GM18526 (cell line): Measurements from ENCODE around the gene PKD2L2.

Source experiments
- POLR2A ChIP-seq: IDR thresholded peaks from 3 replicates; pipeline ENCODE4 v1.6.1; 2011; ENCODE audit not compliant: insufficient read length; ENCODE audit errors: extremely low read depth

Gene PKD2L2

DNA sequence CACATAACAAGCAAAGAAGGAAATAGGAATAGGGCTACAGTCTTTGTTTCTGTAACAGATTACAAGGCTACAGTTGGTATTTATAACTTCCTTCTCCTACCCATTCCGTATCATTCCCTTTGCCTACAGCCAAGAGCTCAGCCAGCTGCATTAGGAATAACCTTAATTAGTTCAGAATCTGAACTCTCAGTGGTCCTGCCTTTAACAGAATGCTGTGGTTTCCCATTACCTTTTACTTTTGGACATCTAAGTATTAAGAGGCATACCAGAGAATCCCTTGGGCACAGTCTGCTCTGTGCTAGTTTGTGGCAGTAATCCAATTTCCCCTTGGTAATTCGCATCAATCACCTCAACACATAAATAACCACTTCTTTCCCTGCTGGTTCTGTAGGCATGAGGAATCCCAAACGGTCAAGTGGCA is 44.2 kb downstream of the PKD2L2 start:
- TF ChIP-seq POLR2A, result no peak

DNA sequence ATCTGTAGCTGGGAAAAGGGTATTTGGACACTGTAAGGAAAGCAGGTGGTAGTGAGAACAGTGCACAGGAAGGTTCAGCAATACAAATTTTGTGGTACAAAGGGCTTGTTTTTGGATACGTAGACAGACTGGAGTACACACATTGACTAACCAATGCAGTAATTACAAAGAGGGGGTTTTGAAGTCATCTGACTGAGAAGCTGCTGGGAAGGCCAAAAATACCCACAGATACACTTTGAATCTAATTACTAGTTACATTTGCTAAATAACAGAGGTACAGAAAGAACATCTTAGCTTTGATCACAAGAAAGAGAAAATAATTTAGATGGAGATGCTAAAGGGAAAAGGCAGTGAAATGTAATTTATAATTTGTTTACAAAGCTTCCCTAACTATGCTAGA is 45.9 kb downstream of the PKD2L2 start:
- no peak for TF ChIP-seq POLR2A

DNA sequence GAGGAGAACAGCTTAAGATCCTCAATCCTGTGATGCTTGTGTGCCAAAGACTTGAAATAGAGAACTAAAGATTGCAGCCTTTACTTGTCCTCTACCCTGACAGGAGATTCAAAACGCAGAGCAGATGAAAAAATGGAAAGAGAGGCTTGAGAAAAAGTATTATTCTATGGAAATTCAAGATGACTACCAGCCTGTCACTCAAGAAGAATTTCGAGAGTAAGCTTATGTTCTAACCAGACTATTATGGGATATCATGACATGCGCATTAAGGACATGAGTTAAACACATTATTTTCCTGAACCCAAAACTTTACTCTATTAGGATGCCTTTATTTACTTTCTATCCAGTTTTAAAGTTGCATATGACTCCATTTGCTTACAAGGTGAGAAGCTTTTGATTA is 46.4 kb downstream of the PKD2L2 start:
- TF ChIP-seq POLR2A, result no peak

DNA sequence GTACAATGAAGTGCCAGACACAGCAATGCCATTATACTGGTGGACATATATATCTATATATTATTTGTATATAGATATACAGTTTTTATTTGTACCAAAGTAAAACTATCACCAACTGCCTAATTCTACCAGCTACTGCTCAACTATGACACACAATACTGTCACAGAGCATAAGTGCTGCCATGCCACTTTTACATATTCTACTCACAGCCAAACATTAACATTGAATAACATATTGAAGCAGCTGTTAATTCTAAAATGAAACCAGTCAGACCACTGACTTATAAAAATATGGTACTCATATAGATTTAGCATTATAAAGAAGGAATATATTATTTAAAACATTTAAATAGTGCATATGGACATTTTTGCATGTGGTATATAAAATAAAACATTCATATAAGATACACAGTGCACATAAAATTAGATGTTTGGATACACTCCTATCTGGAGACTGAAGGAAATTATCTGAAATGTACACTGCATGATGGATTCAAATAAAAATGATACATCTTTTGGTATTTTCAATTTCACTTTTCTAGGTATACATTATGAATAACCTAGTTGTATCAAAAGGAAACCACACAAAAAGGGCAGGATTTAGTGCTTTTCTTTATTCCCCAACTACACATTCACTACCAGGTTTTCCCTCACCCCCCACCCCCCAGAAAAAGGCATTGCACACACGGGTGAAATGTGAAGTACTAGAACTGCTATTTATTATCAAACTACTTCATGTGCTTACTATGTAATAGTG is 48.9 kb downstream of the PKD2L2 start:
- no peak for TF ChIP-seq POLR2A

DNA sequence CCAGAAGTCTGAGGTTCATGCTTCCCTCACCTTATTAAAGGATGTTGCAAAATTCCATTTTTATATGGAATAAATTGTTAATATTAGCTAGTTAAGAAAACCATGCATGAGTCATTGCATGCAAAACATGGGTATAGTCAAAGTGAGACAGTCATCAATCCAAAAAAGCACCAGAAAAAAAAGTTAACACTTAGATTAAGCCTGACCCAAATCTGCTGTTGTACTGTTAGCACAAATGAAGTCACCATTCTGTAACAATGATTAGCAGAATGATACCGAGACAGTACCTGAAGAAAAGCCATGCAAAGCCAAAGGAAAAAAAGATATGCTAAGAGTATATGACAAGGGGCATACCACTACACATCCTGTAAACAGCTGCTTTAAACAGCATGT is 49.5 kb downstream of the PKD2L2 start:
- TF ChIP-seq POLR2A, result no peak

DNA sequence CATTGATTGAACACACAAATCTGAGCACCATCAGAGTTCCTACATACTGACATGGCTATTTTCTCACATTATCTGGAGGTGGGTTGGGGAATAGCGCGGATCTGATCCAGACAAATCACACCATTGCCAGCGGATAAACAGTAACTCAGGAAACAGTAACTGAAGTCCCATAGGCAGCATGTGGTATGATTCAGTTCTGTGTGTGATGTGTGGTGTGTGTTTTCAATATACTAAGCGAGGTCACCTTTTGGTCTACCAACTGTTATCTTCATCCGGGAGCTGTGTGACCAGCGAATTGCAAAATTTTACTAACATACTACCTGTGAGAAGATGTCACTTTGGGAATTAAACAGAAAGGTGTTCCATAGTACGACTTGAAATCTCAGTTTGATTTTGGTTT is 50.1 kb downstream of the PKD2L2 start:
- TF ChIP-seq POLR2A, result no peak

DNA sequence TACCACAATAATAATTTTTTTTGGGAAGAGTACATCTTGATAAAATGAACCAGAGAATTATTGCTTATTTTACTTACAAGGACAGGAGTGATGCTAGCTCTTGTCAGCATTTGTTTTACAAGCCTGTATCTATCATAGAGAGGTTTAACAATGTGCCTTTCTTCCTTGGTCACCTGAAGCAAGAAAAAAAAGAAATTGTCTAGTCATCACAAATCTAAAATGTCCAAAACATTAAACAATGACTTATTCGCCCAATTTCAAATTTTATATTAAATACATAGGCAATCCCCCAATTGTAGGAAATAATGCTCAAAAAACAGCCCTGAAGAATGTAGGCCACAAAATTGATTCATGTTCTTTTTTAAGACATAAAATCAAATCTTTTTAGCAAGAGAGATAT is 56.6 kb downstream of the PKD2L2 start:
- TF ChIP-seq POLR2A, result no peak

DNA sequence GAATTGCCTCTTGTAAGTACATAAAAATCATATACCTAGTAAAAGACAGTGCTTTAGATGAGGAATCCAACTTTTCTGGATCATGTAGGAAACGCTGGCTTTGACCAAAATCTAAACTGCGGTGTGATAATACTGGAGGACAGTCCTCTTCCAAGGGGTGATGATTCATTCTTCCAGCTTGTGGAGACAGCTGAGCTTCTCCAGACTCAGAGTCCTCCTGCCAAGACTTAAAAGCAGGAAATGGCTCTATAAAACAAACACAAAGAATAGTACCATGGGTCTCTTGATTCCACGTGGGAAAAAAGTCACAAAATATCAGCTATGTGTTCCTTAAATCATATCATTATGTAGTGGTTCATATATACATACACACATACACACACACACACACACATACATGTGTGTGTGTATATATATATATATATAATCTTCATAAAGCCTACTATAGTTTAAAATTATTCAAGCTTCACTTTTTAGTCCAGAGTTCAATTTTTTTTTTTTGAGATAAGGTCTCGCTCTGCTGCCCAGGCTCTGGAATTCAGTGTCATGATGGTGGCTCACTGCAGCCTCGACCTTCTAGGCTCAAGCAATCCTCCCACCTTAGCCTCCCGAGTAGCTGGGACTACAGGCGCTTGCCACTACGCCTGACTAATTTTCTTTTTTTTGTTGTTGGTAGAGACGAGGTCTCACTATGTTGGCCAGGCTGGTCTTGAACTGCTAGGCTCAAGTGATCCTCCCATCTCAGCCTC is 65.0 kb downstream of the PKD2L2 start:
- TF ChIP-seq POLR2A, result no peak

DNA sequence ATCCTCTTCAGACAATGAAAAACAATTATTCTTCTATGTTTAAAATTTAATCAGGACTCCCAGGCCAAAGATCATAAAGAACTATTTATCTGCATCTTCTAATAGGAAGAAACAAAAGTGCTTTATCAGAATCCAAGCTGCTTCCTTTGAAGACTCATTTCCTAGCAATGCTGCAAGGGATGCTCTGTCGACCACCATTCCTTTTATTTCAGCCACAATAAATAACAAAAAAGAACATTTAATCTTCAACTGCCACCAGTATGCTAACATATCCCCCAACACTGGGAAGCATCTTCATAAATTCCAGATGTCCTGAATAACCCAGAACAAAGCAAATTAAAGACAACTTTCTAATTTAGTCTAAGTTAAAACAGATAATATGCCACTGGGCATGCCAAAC is 68.7 kb downstream of the PKD2L2 start:
- no peak for TF ChIP-seq POLR2A

DNA sequence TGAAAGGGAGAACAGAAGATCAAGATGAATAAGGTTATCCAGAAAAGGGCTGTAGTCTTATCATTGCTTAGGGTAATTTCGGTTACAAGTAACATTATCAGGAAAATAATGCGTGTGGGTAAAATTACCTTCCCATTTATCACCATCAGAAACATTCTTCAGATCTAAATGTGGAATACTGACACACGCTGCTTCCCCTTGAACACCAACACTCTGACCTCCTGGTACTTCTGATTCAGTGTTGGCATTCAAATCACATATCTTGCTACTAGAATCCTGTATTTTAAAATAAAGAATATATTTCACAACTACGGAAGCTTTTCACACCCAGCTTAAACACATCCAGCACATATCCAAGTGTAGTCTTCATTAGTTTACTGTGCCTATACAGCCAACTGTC is 70.2 kb downstream of the PKD2L2 start:
- TF ChIP-seq POLR2A, result no peak

DNA sequence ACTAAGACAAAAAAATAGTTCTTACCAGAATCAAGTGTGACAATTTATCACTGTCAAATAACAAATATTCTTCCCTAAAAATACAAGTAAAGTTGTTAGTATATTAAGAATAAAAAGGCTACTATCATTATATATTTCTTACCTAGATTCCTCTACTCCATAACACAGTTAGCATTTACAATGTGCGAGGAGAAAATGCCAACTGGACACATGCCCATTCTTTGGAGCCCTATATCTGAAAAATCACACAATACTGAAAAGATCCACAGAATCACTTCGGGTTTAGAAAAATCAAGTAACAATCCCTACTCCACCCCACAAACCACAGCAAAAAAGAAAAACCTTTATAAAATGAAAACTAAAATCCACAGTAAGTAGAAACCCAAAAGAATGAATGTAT is 70.9 kb downstream of the PKD2L2 start:
- TF ChIP-seq POLR2A, result no peak

DNA sequence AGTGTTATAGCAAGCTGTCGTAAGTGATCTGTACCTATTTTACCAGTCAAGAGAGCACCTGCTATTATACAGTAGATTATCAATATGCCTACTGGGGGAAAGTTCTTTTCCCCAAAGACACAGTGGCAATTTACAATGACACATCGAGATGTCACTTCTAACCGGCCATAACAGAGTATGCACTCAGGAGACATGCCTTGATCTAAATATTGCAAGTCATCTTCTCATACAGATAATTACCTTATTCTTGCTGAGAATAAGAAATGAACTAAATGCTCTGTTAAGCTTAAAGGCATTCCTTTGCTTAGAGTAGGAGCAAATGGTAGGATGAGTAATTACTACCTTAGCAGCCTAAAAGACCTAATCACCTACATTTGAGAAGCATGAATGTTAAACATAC is 71.6 kb downstream of the PKD2L2 start:
- TF ChIP-seq POLR2A, result no peak

DNA sequence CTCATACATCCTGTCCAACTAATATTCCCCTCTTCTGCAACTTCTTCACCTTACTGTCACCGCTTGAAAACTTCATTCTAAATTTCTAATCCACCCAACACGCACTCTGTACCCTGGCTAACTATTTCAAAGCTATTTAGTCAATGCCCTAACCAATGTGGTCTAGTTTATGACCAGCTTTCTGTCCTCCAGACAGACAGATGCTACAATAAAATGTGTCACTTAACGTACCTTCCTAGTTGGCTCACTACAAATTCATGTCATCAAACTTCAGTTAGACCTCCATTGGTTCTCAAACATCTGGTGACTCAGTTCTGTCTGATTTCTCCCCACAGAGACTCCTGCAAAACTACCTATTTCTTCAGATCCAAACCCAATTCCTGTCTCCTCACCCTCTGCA is 86.0 kb downstream of the PKD2L2 start:
- TF ChIP-seq POLR2A, result no peak

DNA sequence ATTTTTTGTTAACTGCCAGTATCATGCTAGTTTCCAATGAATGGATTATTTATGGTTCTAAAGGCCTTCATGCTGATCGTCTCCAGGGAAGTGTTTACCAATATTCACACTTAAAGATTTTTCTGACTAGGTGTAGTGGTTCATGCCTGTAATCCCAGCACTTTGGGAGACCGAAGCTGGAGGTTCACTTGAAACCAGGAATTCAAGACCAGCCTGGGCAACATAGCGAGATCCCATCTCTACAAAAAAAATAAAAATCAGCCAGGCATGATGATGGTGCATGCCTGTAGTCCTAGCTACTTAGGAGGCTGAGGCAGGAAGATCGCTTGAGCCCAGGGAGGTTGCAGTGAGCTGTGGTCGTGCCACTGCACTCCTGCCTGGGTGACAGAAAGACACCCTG is 100.2 kb downstream of the PKD2L2 start:
- TF ChIP-seq POLR2A, result no peak
